Gastroesophageal sphincter (tissue), 4 donors: ENCODE measurements around the gene C3AR1. TPM values are rescaled to one million over a fixed set of nuclear protein-coding genes. Genes with fewer than 3 reads are reported as not detected.

Experiments used
- ATAC-seq: fragments of 150-250 bp; one replicate; pipeline ENCODE4 v1.9.1; 2016; ENCODE audit warnings: mild to moderate bottlenecking, moderate library complexity
- H3K27ac ChIP-seq, 4 donors: fragments of 200-600 bp; sonication (generic) in 3 of 4; 1 replicate in 3 of 4; 2 replicates in 1 of 4; pipeline ENCODE4 v1.5.1; 2016 to 2019
- H3K27me3 ChIP-seq: fragments of 200-600 bp; sonication (generic); one replicate; pipeline ENCODE4 v1.5.1; 2019
- H3K36me3 ChIP-seq, 2 donors: fragments of 200-600 bp; sonication (generic); one replicate each; pipeline ENCODE4 v1.5.1; 2019; ENCODE audit warnings: control low read depth in 1 of 2
- H3K4me1 ChIP-seq, 3 donors: fragments of 200-600 bp; sonication (generic); 1 replicate in 2 of 3; 2 replicates in 1 of 3; pipeline ENCODE4 v1.5.1; 2016 to 2019; ENCODE audit warnings: control low read depth in 2 of 3
- H3K4me3 ChIP-seq, 2 donors: fragments of 200-600 bp; sonication (generic); one replicate each; pipeline ENCODE4 v1.5.1; 2019; ENCODE audit warnings: mild to moderate bottlenecking in 1 of 2, moderate library complexity in 1 of 2
- H3K9me3 ChIP-seq, 3 donors: fragments of 200-600 bp; sonication (generic); one replicate each; pipeline ENCODE4 v1.5.1; 2017 to 2019; ENCODE audit warnings: control low read depth in 2 of 3
- EP300 ChIP-seq: sonication (generic); formaldehyde crosslinking; IDR thresholded peaks from one replicate; pipeline ENCODE4 v1.6.1; 2017; ENCODE audit warnings: antibody characterized with exemption, mild to moderate bottlenecking
- POLR2A ChIP-seq, 2 donors: fragments of 450-650 bp; IDR thresholded peaks; one replicate each; pipeline ENCODE4 v1.6.1; 2017; ENCODE audit warnings: antibody characterized with exemption in 2 of 2, mild to moderate bottlenecking in 2 of 2, moderate library complexity in 1 of 2
- POLR2AphosphoS5 ChIP-seq: sonication (generic); formaldehyde crosslinking; IDR thresholded peaks from one replicate; pipeline ENCODE4 v1.6.1; 2017; ENCODE audit warnings: antibody characterized with exemption
- WGBS, 2 donors: methylation state at CpG; one replicate each; pipeline ENCODE4 v1.1.5; 2018; ENCODE audit warnings: low coverage in 1 of 2; 5-methylcytosine and 5-hydroxymethylcytosine counted together
- total RNA-seq, 4 donors: library from RNA; depleted of rRNA; stranded (reverse); fragments of >200 nt; gene quantifications; one replicate each; pipeline ENCODE4 v1.1.0, GENCODE V29; 2016
- TF ChIP-seq, protein P1 (sequence below), 4 experiments: fragments of 200-600 bp in 2 of 4; fragments of 450-650 bp in 2 of 4; sonication (generic) in 1 of 4; IDR thresholded peaks; one replicate each; pipeline ENCODE4 v1.5.1; 2017 to 2019; ENCODE audit warnings: antibody characterized with exemption in 4 of 4, mild to moderate bottlenecking in 2 of 4, moderate library complexity in 2 of 4

The C3AR1 gene
- total RNA-seq, 4 donors from 2014 or later: 1.6 to 16.7 (median 7.6) TPM

DNA sequence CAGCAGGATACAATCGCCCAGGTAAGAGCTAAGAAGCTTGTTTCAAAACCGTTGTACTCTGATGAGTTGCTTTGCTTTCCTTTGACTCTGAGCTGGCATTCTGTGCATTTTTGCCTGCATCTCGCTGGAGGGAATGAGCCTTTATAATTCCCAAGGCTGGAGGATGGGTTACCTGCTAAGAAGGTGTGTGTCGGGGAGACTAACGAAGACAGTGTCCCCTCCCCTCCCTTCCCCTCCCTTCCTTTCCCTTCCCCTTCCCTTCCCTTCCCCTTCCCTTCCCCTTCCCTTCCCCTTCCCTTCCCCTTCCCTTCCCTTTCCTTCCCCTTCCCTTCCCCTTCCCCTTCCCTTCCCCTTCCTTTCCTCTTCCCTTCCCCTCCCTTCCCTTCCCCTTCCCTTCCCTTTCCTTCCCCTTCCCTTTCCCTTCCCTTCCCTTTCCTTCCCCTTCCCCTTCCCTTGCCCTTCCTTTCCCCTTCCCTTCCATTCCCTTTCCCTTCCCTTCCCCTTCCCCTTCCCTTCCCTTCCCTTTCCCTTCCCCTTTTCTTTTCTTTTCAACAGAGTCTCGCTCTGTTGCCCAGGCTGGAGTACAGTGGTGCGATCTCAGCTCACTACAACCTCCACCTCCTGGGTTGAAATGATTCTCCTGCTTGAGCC, 15.4 kb downstream of the C3AR1 start:
- 87 to 94% methylated on average over 5 to 6 of the region's 7 CpGs for WGBS, 2 donors
- peak overlapping the region in 1 of 4 donors; percentile 24 for H3K27ac ChIP-seq
- H3K36me3 ChIP-seq: peaks cover 4 to 98% of the 10 kb centered on the region in 2 donors
- ATAC-seq: no peak
- TF ChIP-seq POLR2A (IDR thresholded peaks at IDR 0.05) (no peak), EP300 (no peak), POLR2AphosphoS5 (no peak)
- TF ChIP-seq, protein P1, sequence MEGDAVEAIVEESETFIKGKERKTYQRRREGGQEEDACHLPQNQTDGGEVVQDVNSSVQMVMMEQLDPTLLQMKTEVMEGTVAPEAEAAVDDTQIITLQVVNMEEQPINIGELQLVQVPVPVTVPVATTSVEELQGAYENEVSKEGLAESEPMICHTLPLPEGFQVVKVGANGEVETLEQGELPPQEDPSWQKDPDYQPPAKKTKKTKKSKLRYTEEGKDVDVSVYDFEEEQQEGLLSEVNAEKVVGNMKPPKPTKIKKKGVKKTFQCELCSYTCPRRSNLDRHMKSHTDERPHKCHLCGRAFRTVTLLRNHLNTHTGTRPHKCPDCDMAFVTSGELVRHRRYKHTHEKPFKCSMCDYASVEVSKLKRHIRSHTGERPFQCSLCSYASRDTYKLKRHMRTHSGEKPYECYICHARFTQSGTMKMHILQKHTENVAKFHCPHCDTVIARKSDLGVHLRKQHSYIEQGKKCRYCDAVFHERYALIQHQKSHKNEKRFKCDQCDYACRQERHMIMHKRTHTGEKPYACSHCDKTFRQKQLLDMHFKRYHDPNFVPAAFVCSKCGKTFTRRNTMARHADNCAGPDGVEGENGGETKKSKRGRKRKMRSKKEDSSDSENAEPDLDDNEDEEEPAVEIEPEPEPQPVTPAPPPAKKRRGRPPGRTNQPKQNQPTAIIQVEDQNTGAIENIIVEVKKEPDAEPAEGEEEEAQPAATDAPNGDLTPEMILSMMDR (IDR thresholded peaks at IDR 0.05): no peak
- H3K9me3 ChIP-seq: no peaks in the 10 kb centered on the region
- peaks cover 0 to 5% (median 0%) of the 10 kb centered on the region in 3 donors for H3K4me1 ChIP-seq
- no peak overlapping the region for H3K4me3 ChIP-seq
- H3K27me3 ChIP-seq: no peaks in the 10 kb centered on the region

DNA sequence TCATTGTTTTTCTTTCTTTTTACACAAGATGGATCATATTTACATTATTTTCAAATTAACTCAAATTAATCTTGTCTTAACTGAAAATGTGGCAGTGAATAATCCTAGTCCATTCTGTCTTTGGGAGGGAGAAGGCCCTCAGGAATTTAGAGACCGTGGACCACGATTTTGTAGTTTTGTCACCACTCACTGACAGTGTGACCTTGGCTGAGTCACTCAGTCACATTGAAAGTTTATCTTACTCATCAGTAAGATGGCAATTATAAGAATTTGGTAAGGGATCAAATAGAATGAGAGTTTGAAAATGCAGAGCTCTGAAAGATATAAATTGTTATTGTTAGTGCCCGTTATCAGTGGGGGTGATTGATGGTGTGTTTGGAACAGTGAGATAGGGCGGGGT, 17.3 kb downstream of the C3AR1 start:
- H3K36me3 ChIP-seq: peaks cover 4 to 98% of the 10 kb centered on the region in 2 donors
- H3K4me1 ChIP-seq: peaks cover 0 to 7% (median 0%) of the 10 kb centered on the region in 3 donors
- no peaks in the 10 kb centered on the region for H3K27me3 ChIP-seq
- no peak for TF ChIP-seq POLR2AphosphoS5
- no peak for TF ChIP-seq POLR2A (IDR thresholded peaks at IDR 0.05)
- TF ChIP-seq, protein P1 (IDR thresholded peaks at IDR 0.05): no peak
- no peak for TF ChIP-seq EP300
- no peaks in the 10 kb centered on the region for H3K9me3 ChIP-seq
- 51 to 67% methylated on average over 4 of the region's 4 CpGs for WGBS, 2 donors
- no peak overlapping the region for H3K4me3 ChIP-seq
- no peak overlapping the region for H3K27ac ChIP-seq
- no peak for ATAC-seq

DNA sequence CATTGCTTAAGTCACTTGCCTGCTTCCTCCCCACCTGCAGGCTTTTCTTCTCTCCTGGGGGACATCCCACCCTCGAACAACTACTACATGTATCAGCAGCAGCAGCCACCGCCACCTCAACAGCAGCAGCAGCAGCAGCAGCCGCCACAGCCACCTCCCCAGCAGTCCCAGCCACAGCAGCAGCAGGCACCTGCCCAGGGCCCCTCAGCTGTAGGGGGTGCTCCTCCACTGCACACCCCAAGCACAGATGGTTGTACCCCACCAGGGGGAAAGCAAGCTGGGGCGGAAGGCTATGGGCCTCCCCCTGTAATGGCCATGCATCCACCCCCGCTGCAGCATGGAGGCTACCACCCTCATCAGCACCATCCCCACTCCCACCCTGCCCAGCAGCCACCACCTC, 18.3 kb downstream of the C3AR1 start:
- Histone ChIP-seq H3K4me1 (peaks cover 0 to 7% (median 0%) of the 10 kb centered on the region in 3 donors), H3K27me3 (no peaks in the 10 kb centered on the region), H3K36me3 (peaks cover 4 to 98% of the 10 kb centered on the region in 2 donors), H3K4me3 (no peak overlapping the region), H3K9me3 (no peaks in the 10 kb centered on the region), H3K27ac (no peak overlapping the region)
- no CpG with 5 or more reads among the region's 5 CpGs for WGBS, 2 donors
- no peak for ATAC-seq
- TF ChIP-seq POLR2A (IDR thresholded peaks at IDR 0.05) (no peak), POLR2AphosphoS5 (no peak), EP300 (no peak)
- TF ChIP-seq, protein P1 (IDR thresholded peaks at IDR 0.05): no peak

DNA sequence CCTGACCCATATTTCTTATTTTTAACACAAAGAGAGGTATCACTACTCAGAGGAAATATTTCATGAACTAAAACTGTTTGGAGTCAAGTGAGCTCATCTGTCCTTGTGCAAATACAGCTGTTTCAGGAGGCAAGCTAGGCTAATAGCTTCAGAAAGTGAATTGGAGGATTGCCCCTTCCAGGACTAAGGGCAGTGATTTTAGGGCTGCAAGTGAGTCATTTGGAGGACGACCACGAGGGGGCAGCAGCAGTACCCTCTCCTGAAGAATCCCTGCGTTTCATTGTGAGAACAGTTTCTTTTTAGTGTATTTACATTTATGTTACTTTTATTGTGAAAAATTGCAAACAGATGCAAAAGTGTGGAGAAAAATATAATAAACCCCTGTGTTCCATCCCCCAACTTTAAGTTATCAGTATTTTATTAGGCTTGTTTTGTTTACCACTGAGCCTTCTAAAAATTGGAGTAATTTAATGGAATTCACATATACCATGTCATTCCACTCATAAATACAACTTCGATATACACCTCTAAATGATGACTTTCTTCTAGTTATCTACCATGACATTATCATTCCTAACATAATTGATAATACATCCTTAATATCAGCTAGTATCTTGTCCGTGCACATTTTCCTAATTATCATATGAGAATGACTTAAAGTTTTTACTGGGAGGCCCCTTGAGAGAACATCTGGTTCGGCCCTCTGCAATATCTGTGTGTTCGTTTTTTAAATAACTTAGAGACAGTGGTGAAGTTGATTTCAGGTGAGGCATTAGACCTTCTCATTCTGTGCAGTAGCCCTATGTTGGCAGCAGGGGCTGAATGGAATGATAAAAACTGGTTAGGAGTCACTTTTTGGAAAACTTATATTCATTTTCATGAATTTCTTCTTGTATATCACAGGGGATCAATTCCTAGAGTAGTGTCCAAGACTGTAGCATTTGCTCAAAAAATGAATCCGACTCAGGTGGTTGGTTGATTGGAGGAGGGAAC, 19.9 kb downstream of the C3AR1 start:
- no peaks in the 10 kb centered on the region for H3K9me3 ChIP-seq
- H3K4me3 ChIP-seq: no peak overlapping the region
- H3K4me1 ChIP-seq: peaks cover 0 to 7% (median 0%) of the 10 kb centered on the region in 3 donors
- 25 to 31% methylated on average over 6 to 8 of the region's 8 CpGs for WGBS, 2 donors
- H3K27ac ChIP-seq: no peak overlapping the region
- TF ChIP-seq, protein P1 (IDR thresholded peaks at IDR 0.05): peak; percentile 64 to 83 (median 72)
- TF ChIP-seq POLR2A (IDR thresholded peaks at IDR 0.05): no peak
- H3K27me3 ChIP-seq: no peaks in the 10 kb centered on the region
- peaks cover 8 to 98% of the 10 kb centered on the region in 2 donors for H3K36me3 ChIP-seq
- peak; percentile 74 for ATAC-seq
